GM12874 (cell line): ENCODE measurements around the gene NACC2.

ENCODE experiments used
- TF ChIP-seq, protein P1 (sequence below): IDR thresholded peaks from 2 replicates; pipeline ENCODE4 v1.5.1; 2011; ENCODE audit warnings: low read depth, mild to moderate bottlenecking, control low read depth, low read length, moderate library complexity; ENCODE audit not compliant: insufficient read depth

NACC2 gene

DNA sequence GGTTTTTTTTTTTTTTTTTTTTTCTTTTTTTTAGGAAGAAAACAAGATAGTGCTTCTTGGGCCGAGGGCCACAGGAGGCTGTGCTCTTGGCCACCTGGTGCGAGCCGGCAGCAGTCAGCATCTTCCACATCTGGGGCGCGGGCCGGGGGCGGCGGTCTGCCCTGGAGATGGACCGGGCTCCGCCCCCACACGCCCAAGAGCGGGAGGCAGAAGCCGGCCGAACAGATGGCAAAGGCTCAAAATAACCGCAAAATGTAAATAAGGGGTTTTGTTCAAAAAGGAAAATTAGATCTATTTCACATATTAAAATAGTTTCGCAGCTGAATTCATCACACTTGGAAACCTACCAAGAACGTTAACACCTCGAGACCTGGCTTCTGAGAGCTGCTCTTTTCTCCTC is 82.4 kb downstream of the NACC2 start:
- TF ChIP-seq, protein P1, sequence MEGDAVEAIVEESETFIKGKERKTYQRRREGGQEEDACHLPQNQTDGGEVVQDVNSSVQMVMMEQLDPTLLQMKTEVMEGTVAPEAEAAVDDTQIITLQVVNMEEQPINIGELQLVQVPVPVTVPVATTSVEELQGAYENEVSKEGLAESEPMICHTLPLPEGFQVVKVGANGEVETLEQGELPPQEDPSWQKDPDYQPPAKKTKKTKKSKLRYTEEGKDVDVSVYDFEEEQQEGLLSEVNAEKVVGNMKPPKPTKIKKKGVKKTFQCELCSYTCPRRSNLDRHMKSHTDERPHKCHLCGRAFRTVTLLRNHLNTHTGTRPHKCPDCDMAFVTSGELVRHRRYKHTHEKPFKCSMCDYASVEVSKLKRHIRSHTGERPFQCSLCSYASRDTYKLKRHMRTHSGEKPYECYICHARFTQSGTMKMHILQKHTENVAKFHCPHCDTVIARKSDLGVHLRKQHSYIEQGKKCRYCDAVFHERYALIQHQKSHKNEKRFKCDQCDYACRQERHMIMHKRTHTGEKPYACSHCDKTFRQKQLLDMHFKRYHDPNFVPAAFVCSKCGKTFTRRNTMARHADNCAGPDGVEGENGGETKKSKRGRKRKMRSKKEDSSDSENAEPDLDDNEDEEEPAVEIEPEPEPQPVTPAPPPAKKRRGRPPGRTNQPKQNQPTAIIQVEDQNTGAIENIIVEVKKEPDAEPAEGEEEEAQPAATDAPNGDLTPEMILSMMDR = no peak

DNA sequence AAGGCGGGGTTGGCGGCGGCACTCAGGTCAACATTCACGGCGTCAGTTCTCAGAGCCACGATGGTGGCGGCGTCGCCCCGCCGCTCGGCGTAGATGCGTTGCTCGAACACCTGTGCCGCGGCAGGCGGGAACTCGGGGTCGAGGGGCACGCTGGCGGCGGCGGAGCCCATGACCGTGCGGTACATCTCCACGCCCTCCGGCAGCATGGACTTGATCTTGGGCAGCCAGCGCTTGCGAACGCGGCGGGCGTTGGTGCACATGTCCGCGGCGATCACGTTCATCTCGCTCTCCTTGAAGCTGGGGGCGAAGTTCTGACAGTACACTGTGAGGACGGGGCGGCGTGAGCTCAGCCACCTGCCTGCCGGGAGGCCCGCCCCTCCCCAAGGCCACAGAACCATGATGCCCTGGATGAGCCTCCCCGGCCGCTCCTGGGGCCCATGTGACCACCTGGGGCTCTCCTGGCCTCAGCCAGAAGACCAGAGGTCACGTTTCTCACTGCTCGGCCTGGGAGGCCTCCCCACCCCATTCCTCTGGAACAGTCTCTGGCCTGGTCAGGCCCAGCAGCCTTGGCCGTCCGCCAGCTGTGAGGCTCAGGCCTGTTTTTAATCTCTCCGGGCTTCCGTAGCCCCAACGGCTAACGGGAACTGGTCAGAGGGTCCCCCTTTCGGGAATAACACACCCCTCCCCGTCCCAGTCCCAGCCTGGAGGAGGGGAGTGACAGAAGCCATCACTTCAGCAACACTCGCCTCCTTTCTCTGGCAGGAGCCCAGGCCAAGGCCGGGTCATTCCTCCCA is 83.2 kb downstream of the NACC2 start:
- TF ChIP-seq, protein P1 = no peak

DNA sequence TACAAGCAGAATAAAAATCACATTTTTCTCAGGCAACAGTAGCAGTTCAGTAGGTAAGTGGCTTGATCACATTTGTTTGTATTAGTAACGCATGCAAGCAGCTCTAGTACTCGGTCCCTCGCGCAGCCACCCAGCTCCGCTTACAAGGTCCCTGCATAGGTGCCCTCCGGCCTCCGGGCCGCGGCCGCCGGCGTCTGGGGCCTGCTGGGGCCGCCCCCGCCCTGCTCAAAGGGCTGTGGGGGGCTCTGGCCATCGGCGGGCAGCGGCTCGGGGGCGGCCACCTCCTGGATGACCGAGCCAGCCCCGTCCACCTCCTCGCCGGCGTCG is 83.8 kb downstream of the NACC2 start:
- TF ChIP-seq, protein P1 = no peak

DNA sequence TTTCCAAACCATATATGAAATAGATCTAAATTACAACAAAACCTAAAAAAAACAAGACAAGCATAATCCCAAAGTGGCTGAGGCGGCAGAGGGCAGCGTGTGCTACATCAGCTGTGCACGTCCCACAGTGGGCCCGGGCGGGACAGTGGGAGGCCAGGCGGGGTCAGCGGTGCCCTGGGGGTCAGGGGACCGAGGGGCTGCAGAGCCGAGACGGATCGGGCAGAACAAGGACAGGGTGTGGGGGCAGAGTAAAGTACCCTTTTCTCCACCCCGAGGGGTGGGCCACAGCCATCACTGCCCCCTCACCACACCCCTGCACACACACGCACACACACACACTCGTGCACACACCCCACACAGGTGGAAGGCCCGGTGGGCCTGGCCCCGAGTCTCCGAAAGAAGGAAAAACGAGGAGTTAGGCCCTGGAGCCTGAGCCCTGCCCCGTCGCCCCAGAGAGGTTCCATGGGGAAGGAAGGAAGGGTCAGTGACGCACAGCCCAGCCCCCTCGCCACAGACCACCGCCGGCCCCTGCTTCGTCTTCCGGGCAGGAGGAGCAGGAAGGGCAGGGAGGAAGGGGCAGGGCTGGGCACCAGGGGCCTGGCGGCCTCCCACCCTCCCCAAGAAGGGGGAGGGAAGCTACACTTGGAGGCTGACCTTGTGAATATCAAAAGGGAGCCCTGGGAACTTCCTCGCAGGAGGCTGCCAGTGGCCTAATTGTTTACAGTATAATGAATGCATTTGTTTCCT is 84.3 kb downstream of the NACC2 start:
- TF ChIP-seq, protein P1 = no peak

DNA sequence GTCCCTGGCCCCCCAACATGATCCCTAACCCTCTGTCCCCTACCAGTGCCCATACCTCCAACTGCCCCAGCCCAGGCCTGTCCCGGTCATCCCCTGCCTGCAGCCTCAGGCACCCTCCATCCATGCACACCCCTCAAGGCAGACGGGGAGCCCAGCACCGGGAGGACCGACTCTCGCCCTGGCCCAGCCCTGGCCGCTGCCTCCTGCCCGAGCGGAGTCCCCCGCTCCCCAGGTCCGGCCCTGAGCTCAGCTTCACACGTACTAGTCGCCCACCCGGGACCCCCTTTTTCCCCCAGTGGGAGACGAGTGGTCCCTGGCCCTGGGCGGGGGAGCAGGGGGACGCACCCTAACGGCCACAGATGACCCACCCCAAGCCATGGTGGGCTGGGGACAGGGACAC is 84.9 kb downstream of the NACC2 start:
- TF ChIP-seq, protein P1 = no peak

DNA sequence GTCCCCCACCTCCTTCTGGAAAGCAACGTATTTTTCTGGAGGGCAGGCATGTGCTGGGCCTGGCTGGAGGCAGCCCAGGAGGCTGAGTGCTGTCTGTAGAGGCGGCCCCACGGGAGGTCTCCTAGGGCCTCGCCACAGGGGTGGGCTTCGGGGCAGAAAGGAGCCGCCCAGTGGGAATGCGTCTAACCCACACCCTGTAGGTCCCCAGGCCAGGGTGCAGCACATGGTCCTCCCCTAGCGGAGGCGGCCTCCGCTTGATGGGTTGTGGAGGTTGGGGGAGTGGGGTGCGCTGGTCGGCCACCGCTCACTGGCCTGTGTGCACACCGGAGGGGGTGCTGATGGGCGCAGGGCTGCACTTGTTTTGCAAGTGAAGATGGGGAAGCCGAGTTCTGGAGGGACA is 85.6 kb downstream of the NACC2 start:
- TF ChIP-seq, protein P1 = no peak

DNA sequence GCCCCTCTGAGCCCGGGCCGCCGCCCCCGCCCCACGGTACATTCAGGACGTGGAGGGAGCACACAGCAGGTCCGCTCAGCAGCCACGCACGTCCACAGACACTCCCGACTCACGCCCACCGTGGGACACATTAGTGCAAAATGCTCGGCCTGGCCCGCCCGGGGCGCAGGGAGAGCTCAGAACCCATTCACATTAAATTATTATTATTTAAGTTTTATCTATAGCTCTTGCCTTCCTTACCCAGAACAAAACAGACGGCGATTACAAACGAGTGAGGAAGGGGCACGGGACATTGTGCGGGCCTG is 86.4 kb downstream of the NACC2 start:
- TF ChIP-seq, protein P1 = no peak
